HepG2 (cell line): ENCODE measurements around the gene NAT9. TPM values are rescaled to one million over a fixed set of nuclear protein-coding genes. Genes with fewer than 3 reads are reported as not detected.
A peak's percentile ranks its signal among the peaks of the same experiment; 100 is the strongest.

ENCODE experiments used
- CREM ChIP-seq, 2 experiments: sonication (generic) in 1 of 2; formaldehyde crosslinking in 1 of 2; IDR thresholded peaks; 2 replicates each; pipeline versions ENCODE4 v1.4.0 to v1.6.1; 2016 to 2020; ENCODE audit warnings: antibody characterized with exemption in 1 of 2, mild to moderate bottlenecking in 1 of 2, missing genetic modification reagents in 1 of 2
- GZF1 ChIP-seq: sonication (generic); formaldehyde crosslinking; IDR thresholded peaks from 2 replicates; pipeline ENCODE4 v1.5.1; 2020; ENCODE audit warnings: mild to moderate bottlenecking, missing genetic modification reagents
- HNF4G ChIP-seq, 2 experiments: sonication (generic) in 1 of 2; formaldehyde crosslinking in 1 of 2; IDR thresholded peaks; 2 replicates each; pipeline versions ENCODE4 v1.4.0 to v1.6.1; 2011 to 2020; ENCODE audit warnings: borderline replicate concordance in 2 of 2, low read depth in 2 of 2, mild to moderate bottlenecking in 2 of 2, low read length in 1 of 2, missing genetic modification reagents in 1 of 2, moderate library complexity in 1 of 2
- IKZF1 ChIP-seq: fragments of 450-650 bp; IDR thresholded peaks from 2 replicates; pipeline ENCODE4 v1.7.1; 2016
- JUN ChIP-seq: sonication (generic); formaldehyde crosslinking; IDR thresholded peaks from 2 replicates; pipeline ENCODE4 v1.4.0; 2020; ENCODE audit warnings: mild to moderate bottlenecking, missing genetic modification reagents
- KLF12 ChIP-seq: sonication (generic); formaldehyde crosslinking; IDR thresholded peaks from 2 replicates; pipeline ENCODE4 v1.4.0; 2020; ENCODE audit warnings: missing genetic modification reagents, borderline replicate concordance
- MIXL1 ChIP-seq: IDR thresholded peaks from 2 replicates; pipeline ENCODE4 v1.6.1; 2016
- RBM39 ChIP-seq: fragments of 200-400 bp; formaldehyde crosslinking; IDR thresholded peaks from one replicate; pipeline ENCODE4 v1.6.1; 2018; ENCODE audit warnings: antibody characterized with exemption, mild to moderate bottlenecking, low read depth, low read length; ENCODE audit not compliant: poor library complexity, severe bottlenecking
- SNAI1 ChIP-seq: sonication (generic); formaldehyde crosslinking; IDR thresholded peaks from 2 replicates; pipeline ENCODE4 v1.5.0; 2020; ENCODE audit warnings: mild to moderate bottlenecking, missing genetic modification reagents, borderline replicate concordance
- TP53 ChIP-seq: sonication (generic); formaldehyde crosslinking; conservative IDR thresholded peaks from 2 replicates; pipeline ENCODE4 v1.4.0; 2020; ENCODE audit warnings: missing genetic modification reagents
- ZHX2 ChIP-seq, 2 experiments: sonication (generic) in 1 of 2; formaldehyde crosslinking in 1 of 2; IDR thresholded peaks; 2 replicates each; pipeline versions ENCODE4 v1.6.1 to v1.9.0; 2014 to 2022; ENCODE audit warnings: antibody characterized with exemption in 1 of 2, borderline replicate concordance in 1 of 2, inconsistent platforms in 1 of 2, low read depth in 1 of 2, missing genetic modification reagents in 1 of 2
- ZNF17 ChIP-seq: sonication (generic); formaldehyde crosslinking; IDR thresholded peaks from 2 replicates; pipeline ENCODE4 v1.5.0; 2020; ENCODE audit warnings: mild to moderate bottlenecking, missing genetic modification reagents
- ZNF350 ChIP-seq: sonication (generic); formaldehyde crosslinking; IDR thresholded peaks from 2 replicates; pipeline ENCODE4 v1.4.0; 2020; ENCODE audit warnings: mild to moderate bottlenecking, low read depth, missing genetic modification reagents, borderline replicate concordance
- ZNF670 ChIP-seq: sonication (generic); formaldehyde crosslinking; IDR thresholded peaks from 2 replicates; pipeline ENCODE4 v1.8.0; 2022; ENCODE audit warnings: mild to moderate bottlenecking, missing genetic modification reagents, borderline replicate concordance
- ZNF879 ChIP-seq: sonication (generic); formaldehyde crosslinking; IDR thresholded peaks from 2 replicates; pipeline ENCODE4 v1.8.1; 2023; ENCODE audit warnings: missing genetic modification reagents
- polyA plus RNA-seq, 8 experiments: library from polyadenylated mRNA; depleted of rRNA in 3 of 8; stranded (reverse) in 7 of 8; unstranded in 1 of 8; fragments of >200 nt; fragmentation: Illumina TruSeq in 4 of 8; extraction: Trizol in 4 of 8; gene quantifications; 2 replicates each; pipeline versions ENCODE4 v1.2.1 to v1.2.3, GENCODE V29; 2011 to 2016; ENCODE audit warnings: low read depth in 4 of 8, missing spikeins in 1 of 8, mixed read lengths in 1 of 8; ENCODE audit not compliant: insufficient read depth in 1 of 8
- total RNA-seq, 5 experiments: library from RNA; depleted of rRNA; stranded (reverse); fragments of >200 nt; fragmentation: Illumina TruSeq; extraction: Trizol; gene quantifications; 2 replicates each; pipeline ENCODE4 v1.2.3, GENCODE V29; 2016; ENCODE audit warnings: low read depth in 1 of 5
- TF ChIP-seq, protein P1 (sequence below): sonication (generic); formaldehyde crosslinking; IDR thresholded peaks from 2 replicates; pipeline ENCODE4 v1.5.1; 2020; ENCODE audit warnings: missing genetic modification reagents, mild to moderate bottlenecking, borderline replicate concordance

Gene NAT9
- total and polyA plus RNA-seq, 2 of the 13 experiments (the other 11 are each of a cell fraction or from before 2014, with no cell fraction given): 39.7 to 44.2 TPM

DNA sequence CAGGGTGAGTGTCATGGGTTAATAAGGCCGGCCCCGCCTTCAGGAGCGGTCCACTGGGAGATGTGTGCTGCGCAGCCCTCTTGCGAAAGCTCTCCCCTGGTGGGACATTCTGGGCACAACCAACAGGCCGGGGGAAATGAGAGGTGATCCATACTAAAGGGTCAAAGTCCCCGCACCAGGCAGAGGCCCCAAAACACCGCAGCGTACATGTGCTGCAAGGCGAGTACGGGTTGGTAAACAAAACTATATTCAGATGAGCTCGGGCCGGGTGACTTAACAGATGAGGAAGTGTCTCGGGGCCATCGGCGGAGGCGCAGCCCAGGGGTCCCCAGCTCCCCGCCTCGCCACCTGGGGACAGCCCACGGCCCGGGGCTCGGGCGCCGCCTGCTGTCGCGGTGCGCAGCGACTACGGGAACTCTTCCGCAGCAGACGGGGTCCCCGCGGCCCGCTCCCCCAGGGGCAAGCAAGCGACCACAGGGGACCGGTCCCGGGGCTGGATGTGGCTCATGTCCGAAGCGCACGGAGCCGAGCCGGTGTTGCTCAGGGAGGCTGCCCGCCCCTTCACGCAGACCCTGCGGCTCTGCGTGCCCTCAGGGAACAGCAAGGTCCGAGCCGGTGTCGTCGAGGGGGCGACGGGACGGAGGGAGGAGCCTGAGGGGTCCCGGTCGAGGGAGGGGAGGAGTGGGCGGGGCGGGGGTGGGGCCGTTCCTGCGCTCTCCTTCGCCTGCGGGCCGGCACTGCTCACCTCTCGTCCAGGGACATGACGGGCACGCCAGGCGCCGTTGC, 39.4 kb downstream of the NAT9 start, which contains the start of gene RAB37 (continued):
- TF ChIP-seq, protein P1, sequence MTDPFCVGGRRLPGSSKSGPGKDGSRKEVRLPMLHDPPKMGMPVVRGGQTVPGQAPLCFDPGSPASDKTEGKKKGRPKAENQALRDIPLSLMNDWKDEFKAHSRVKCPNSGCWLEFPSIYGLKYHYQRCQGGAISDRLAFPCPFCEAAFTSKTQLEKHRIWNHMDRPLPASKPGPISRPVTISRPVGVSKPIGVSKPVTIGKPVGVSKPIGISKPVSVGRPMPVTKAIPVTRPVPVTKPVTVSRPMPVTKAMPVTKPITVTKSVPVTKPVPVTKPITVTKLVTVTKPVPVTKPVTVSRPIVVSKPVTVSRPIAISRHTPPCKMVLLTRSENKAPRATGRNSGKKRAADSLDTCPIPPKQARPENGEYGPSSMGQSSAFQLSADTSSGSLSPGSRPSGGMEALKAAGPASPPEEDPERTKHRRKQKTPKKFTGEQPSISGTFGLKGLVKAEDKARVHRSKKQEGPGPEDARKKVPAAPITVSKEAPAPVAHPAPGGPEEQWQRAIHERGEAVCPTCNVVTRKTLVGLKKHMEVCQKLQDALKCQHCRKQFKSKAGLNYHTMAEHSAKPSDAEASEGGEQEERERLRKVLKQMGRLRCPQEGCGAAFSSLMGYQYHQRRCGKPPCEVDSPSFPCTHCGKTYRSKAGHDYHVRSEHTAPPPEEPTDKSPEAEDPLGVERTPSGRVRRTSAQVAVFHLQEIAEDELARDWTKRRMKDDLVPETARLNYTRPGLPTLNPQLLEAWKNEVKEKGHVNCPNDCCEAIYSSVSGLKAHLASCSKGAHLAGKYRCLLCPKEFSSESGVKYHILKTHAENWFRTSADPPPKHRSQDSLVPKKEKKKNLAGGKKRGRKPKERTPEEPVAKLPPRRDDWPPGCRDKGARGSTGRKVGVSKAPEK (CRISPR knock-in tag): no peak
- TF ChIP-seq JUN (CRISPR knock-in tag) (peak; percentile 76), KLF12 (CRISPR knock-in tag) (peak; percentile 35; the same call in 1 of the 2 replicates), GZF1 (no peak), CREM (IDR thresholded peaks at IDR 0.05) (no peak; the same call in 1 of the 2 replicates), CREM (CRISPR knock-in tag; IDR thresholded peaks at IDR 0.05) (no peak; the same call in 1 of the 2 replicates), ZNF670 (CRISPR knock-in tag) (0 out of 2 replicates have a peak, but pooled peaks have one; percentile 41), IKZF1 (no peak), TP53 (CRISPR knock-in tag) (no peak), MIXL1 (peak; percentile 82), RBM39 (no peak), ZHX2 (IDR thresholded peaks at IDR 0.05; ENCODE audit: low read depth) (0 out of 2 replicates have a peak, but pooled peaks have one; percentile 5), ZHX2 (CRISPR knock-in tag; IDR thresholded peaks at IDR 0.05; ENCODE audit: borderline replicate concordance) (no peak), ZNF17 (CRISPR knock-in tag) (no peak), HNF4G (IDR thresholded peaks at IDR 0.05; ENCODE audit: borderline replicate concordance, low read depth, low read length) (peak; percentile 99), HNF4G (CRISPR knock-in tag; IDR thresholded peaks at IDR 0.05; ENCODE audit: borderline replicate concordance, low read depth) (peak; percentile 99), SNAI1 (CRISPR knock-in tag) (no peak), ZNF350 (peak; percentile 98), ZNF879 (CRISPR knock-in tag) (0 out of 2 replicates have a peak, but pooled peaks have one; percentile 17)
